CD4-positive, alpha-beta memory T cell (primary cell): ENCODE results near the gene RADIL. TPM values are rescaled to one million over a fixed set of nuclear protein-coding genes. Genes with fewer than 3 reads are reported as not detected.

ENCODE experiments used
- CTCF ChIA-PET: fragments of 350-600 bp; sonication (Branson Sonifier 250); formaldehyde crosslinking; loops from one replicate; lab custom pipeline; 2021; ENCODE audit warnings: inconsistent platforms; ENCODE audit not compliant: partially characterized antibody; lab: Charles Lee
- POLR2A ChIA-PET: fragments of 350-600 bp; sonication (Branson Sonifier 250); formaldehyde crosslinking; loops from one replicate; lab custom pipeline; 2021; ENCODE audit not compliant: partially characterized antibody; lab: Charles Lee
- DNase-seq, 5 donors: peaks; one replicate each; pipeline versions ENCODE4 v3.0.0 to v3.0.0-alpha.2; 2020 to 2022; ENCODE audit warnings: mixed read lengths in 1 of 5
- H3K27ac ChIP-seq: one replicate; pipeline ENCODE4 v1.7.0; 2013; ENCODE audit warnings: low read depth, low read length
- H3K27me3 ChIP-seq: 2 replicates; pipeline ENCODE4 v1.7.0; 2013; ENCODE audit warnings: mild to moderate bottlenecking, low read length, moderate library complexity; ENCODE audit not compliant: insufficient read depth
- H3K36me3 ChIP-seq: 2 replicates; pipeline ENCODE4 v1.7.0; 2013; ENCODE audit warnings: mild to moderate bottlenecking, low read length, moderate library complexity; ENCODE audit not compliant: insufficient read depth
- H3K4me1 ChIP-seq: 2 replicates; pipeline ENCODE4 v1.7.0; 2013; ENCODE audit warnings: mild to moderate bottlenecking, low read length, moderate library complexity; ENCODE audit not compliant: insufficient read depth
- H3K4me3 ChIP-seq, 2 donors: one replicate each; pipeline ENCODE4 v1.7.0; 2013; ENCODE audit warnings: low read length in 2 of 2, mild to moderate bottlenecking in 1 of 2
- H3K9me3 ChIP-seq, 2 donors: one replicate each; pipeline ENCODE4 v1.7.0; 2013; ENCODE audit warnings: low read length in 2 of 2, control low read depth in 1 of 2; ENCODE audit not compliant: control insufficient read depth in 1 of 2
- H3K27ac Mint-ChIP-seq, 7 donors: one replicate each; pipeline ENCODE4 v1.8.0; 2020 to 2021; ENCODE audit warnings: mixed read lengths in 7 of 7, mild to moderate bottlenecking in 6 of 7, inconsistent platforms in 3 of 7, moderate library complexity in 3 of 7
- H3K27me3 Mint-ChIP-seq, 2 donors: one replicate each; pipeline ENCODE4 v1.8.0; 2020 to 2021; ENCODE audit warnings: mixed read lengths in 2 of 2
- H3K36me3 Mint-ChIP-seq, 2 donors: one replicate each; pipeline ENCODE4 v1.8.0; 2020 to 2021; ENCODE audit warnings: mixed read lengths in 2 of 2, inconsistent platforms in 1 of 2, mild to moderate bottlenecking in 1 of 2
- H3K4me1 Mint-ChIP-seq, 4 donors: one replicate each; pipeline ENCODE4 v1.8.0; 2020 to 2021; ENCODE audit warnings: mixed read lengths in 4 of 4, mild to moderate bottlenecking in 1 of 4
- H3K4me3 Mint-ChIP-seq, 8 donors: one replicate each; pipeline ENCODE4 v1.8.0; 2020 to 2021; ENCODE audit warnings: mixed read lengths in 8 of 8, mild to moderate bottlenecking in 7 of 8, moderate library complexity in 6 of 8, inconsistent platforms in 3 of 8
- H3K9me3 Mint-ChIP-seq, 8 donors: one replicate each; pipeline ENCODE4 v1.8.0; 2020 to 2021; ENCODE audit warnings: mixed read lengths in 8 of 8, mild to moderate bottlenecking in 5 of 8, inconsistent platforms in 3 of 8, moderate library complexity in 1 of 8
- intact Hi-C: fragments of 100-400 bp; cut with micrococcal nuclease; formaldehyde crosslinking; loops from one replicate; pipeline ENCODE4 v1.15.1; 2023
- polyA plus RNA-seq, 2 donors: library from polyadenylated mRNA; unstranded; fragments of 300-500 nt; fragmentation: Illumina TruSeq; gene quantifications; one replicate each; pipeline ENCODE4 v1.2.3, GENCODE V29; 2021
- total RNA-seq, 2 experiments: library from RNA; stranded (reverse); gene quantifications; one replicate each; pipeline ENCODE4 v1.2.3, GENCODE V29; 2021

The RADIL gene
- total and polyA plus RNA-seq, 4 experiments from 2014 or later, result not detected

DNA sequence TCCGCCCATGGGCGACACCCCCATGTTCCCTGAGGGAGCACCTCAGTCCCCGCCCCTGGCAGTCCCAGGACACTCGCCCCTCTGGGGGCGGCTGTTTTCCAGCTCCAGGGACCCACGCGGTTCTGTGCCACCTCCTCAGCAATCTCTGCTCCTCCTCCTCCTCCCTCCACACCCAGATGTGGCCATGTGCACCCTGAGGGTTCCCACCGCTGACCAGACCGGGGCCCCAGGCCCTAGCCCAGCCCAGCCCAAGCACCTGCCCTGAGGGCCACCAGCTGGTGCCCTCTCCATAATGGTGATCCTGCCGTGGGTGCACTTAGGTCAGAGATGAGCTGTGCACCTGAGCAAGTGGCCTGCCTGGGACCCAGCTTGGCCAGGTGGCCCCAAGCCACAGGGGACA lies 83.0 kb downstream of the RADIL start:
- POLR2A ChIA-PET, result no interaction called here
- CTCF ChIA-PET, result interaction anchor here (7.0 kb wide), 1 partner anchor 285 kb away, joined by 62 read pairs; no protein-coding TSS in a partner anchor
- H3K36me3 ChIP-seq, result no peaks in the 10 kb centered on the region
- Mint-ChIP-seq H3K27ac (no peak overlapping the region), H3K4me1 (peaks cover 0 to 1% (median 0%) of the 10 kb centered on the region in 4 donors), H3K27me3 (no peaks in the 10 kb centered on the region), H3K36me3 (no peaks in the 10 kb centered on the region), H3K9me3 (no peaks in the 10 kb centered on the region), H3K4me3 (no peak overlapping the region)
- DNase-seq, result no peak
- no peaks in the 10 kb centered on the region for H3K27me3 ChIP-seq
- H3K27ac ChIP-seq, result no peak overlapping the region
- intact Hi-C loops, result no loop called here
- no peak overlapping the region for H3K4me3 ChIP-seq
- H3K9me3 ChIP-seq, result no peaks in the 10 kb centered on the region
- no peaks in the 10 kb centered on the region for H3K4me1 ChIP-seq

DNA sequence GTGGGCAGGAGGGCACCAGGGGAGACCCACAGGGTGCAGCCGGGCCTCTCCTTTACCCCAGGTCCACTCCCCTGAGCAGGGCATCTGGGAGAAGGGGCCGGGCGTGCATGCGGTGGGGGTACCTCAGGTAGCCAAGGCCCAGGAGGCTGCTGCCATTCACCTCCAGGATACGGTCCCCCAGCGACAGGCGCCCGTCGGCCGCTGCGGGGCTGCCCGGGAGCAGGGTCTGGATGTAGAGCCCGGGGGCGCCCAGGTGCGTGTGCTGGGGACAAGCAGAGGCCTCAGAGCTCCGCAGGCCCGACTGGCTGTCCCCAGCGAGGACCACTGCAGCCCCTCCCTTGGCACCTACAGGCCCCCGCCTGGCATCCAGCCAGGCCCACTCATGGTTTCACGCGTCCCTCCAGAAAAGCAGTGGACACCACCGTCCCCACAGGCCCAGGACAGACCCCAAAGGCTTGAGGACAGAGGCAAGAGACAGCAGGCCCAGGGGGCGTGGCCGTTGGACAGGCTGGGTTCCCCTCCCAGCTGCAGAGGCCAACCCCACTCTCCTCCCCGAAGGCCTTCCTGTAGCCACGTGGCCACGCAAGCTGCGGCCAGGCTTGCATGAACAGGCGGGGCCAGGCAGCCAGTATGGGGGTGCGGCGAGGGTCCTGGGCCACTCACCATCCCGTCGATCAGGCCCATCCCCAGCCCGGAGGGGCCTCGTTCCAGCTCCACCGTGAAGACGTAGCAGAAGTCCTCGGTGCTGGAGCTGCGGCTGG lies 83.8 kb downstream of the RADIL start:
- no peaks in the 10 kb centered on the region for H3K36me3 ChIP-seq
- DNase-seq, result no peak
- intact Hi-C loops, result loop anchor here (5.0 kb wide), 1 partner anchor 173 kb away; no protein-coding TSS in a partner anchor

DNA sequence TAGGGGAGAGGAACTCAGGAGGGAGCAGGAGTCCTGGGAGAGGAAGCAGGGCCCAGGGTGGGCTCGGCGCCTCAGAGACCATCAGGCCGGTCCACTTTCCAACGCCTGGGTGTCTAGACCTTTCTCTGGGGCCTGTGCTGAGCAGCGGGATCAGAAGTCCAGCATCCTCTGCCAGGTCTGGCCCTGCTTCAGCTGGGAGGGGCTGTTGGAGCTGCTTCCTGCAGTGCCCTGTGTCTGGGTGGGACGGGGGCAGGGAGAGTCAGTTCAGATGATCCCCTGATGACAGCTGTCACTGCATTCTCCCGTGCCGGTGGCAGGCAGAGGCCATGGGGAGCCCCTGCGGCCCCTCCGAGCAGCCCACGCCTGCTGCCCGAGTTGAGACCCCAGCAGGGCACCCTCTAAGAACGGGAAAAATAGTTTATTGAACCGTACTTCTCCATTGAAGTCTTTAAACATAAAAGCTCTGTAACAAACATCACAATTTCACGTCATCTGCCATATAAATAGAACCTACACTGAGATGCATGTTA lies 84.7 kb downstream of the RADIL start:
- CTCF ChIA-PET, result interaction anchor here (0.6 to 7.0 kb wide), 8 partner anchors 9 to 291 kb away, joined by 3 to 62 read pairs (median 4); partner anchors contain the start of gene AP5Z1
- no peaks in the 10 kb centered on the region for H3K36me3 ChIP-seq
- DNase-seq, result no peak
- Mint-ChIP-seq H3K27ac (no peak overlapping the region), H3K4me1 (peaks cover 1 to 10% (median 6%) of the 10 kb centered on the region in 4 donors), H3K36me3 (no peaks in the 10 kb centered on the region), H3K9me3 (no peaks in the 10 kb centered on the region), H3K4me3 (peak overlapping the region in 1 of 8 donors; percentile 13), H3K27me3 (no peaks in the 10 kb centered on the region)
- no peak overlapping the region for H3K4me3 ChIP-seq
- no peaks in the 10 kb centered on the region for H3K9me3 ChIP-seq
- H3K4me1 ChIP-seq, result no peaks in the 10 kb centered on the region
- no peak overlapping the region for H3K27ac ChIP-seq
- no peaks in the 10 kb centered on the region for H3K27me3 ChIP-seq
- POLR2A ChIA-PET, result interaction anchor here (0.7 to 1.6 kb wide), 2 partner anchors 23 to 392 kb away, joined by 3 to 11 read pairs; partner anchors contain the start of gene AP5Z1
- intact Hi-C loops, result loop anchor here (1.0 to 5.0 kb wide), 2 partner anchors 174 to 287 kb away; no protein-coding TSS in a partner anchor

More for the DNA sequence above, 83.8 kb downstream of the RADIL start:
- Mint-ChIP-seq H3K4me3 (no peak overlapping the region), H3K4me1 (peaks cover 0 to 2% (median 1%) of the 10 kb centered on the region in 4 donors), H3K9me3 (no peaks in the 10 kb centered on the region), H3K27ac (no peak overlapping the region), H3K27me3 (no peaks in the 10 kb centered on the region), H3K36me3 (no peaks in the 10 kb centered on the region)
- Histone ChIP-seq H3K4me3 (no peak overlapping the region), H3K27ac (no peak overlapping the region), H3K4me1 (no peaks in the 10 kb centered on the region), H3K27me3 (no peaks in the 10 kb centered on the region), H3K9me3 (no peaks in the 10 kb centered on the region)
- POLR2A ChIA-PET, result no interaction called here
- CTCF ChIA-PET, result interaction anchor here (0.6 to 7.0 kb wide), 4 partner anchors 24 to 290 kb away, joined by 4 to 62 read pairs (median 8); partner anchors contain the start of gene AP5Z1

DNA sequence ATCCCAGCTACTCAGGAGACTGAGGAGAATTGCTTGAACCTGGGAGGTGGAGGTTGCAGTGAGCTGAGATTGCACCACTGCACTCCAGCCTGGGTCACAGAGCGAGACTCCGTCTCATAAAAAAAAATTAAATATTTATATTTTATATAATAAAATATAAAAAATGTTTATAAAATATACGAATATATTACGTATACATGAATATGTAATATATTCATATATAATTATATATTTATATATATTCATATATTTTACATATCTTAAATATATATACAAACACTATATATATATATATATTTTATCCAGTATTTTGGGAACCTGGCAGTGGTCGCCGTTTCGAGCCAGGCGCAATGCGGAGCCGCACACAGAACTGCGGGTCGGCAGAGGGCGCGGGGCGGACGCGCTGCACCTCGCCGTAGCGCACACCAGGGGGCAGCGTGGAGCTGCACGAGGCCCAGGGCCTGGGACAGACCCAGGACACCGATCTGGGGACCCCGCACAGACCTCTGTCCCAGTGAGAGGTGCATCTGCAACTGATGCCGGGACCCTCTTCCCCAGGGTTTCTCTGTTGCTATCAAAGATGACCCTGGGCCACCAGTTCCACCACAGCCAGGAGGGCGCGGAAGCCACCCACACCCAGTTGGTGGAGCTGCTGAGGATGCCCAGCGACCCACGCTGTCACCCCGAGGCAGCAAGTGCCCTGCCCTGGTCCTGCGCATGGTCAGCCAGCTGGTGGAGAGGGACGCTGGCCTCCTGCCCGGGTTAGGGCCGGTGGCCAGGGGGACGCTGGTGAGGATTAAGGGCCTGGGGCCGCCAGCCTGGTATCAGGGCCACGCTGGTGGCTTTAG lies 85.4 kb downstream of the RADIL start:
- H3K4me3 Mint-ChIP-seq, result no peak overlapping the region
- Histone ChIP-seq H3K36me3 (no peaks in the 10 kb centered on the region), H3K27ac (no peak overlapping the region), H3K9me3 (no peaks in the 10 kb centered on the region), H3K4me3 (no peak overlapping the region), H3K4me1 (no peaks in the 10 kb centered on the region), H3K27me3 (no peaks in the 10 kb centered on the region)
- intact Hi-C loops, result loop anchor here (1.0 to 5.0 kb wide), 2 partner anchors 174 to 287 kb away; no protein-coding TSS in a partner anchor
- POLR2A ChIA-PET, result interaction anchor here (0.7 to 1.6 kb wide), 2 partner anchors 22 to 393 kb away, joined by 3 to 11 read pairs; partner anchors contain the start of gene AP5Z1
- no peaks in the 10 kb centered on the region for H3K9me3 Mint-ChIP-seq
- no peaks in the 10 kb centered on the region for H3K27me3 Mint-ChIP-seq
- CTCF ChIA-PET, result interaction anchor here (1.1 to 7.0 kb wide), 7 partner anchors 10 to 288 kb away, joined by 3 to 62 read pairs (median 5); partner anchors contain the start of gene AP5Z1
- peaks cover 1 to 12% (median 6%) of the 10 kb centered on the region in 4 donors for H3K4me1 Mint-ChIP-seq
- no peak overlapping the region for H3K27ac Mint-ChIP-seq
- H3K36me3 Mint-ChIP-seq, result no peaks in the 10 kb centered on the region
- peak in 4 of 5 donors; percentile 45 to 59 (median 53) for DNase-seq

DNA sequence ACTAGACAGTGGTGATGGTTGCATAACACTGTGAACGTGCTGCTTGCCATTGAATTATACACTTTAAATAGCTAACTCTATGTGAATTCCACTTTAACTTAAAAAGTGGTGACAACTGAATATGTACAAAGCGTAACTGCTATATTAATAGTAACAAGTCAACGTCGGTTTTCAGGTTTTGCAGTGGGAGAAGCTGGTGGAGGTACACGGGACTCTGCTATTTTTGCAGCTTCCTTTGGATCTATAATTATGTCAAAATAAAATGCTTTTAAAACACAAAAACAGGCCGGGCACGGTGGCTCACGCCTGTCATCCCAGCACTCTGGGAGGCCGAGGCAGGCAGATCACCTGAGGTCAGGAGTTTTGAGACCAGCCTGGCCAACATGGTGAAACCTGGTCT lies 87.1 kb downstream of the RADIL start:
- Histone ChIP-seq H3K27ac (no peak overlapping the region), H3K4me3 (no peak overlapping the region), H3K9me3 (no peaks in the 10 kb centered on the region), H3K27me3 (no peaks in the 10 kb centered on the region), H3K4me1 (peaks cover 5% of the 10 kb centered on the region), H3K36me3 (peaks cover 1% of the 10 kb centered on the region)
- Mint-ChIP-seq H3K27me3 (no peaks in the 10 kb centered on the region), H3K9me3 (no peaks in the 10 kb centered on the region), H3K27ac (peak overlapping the region in 1 of 7 donors; percentile 74), H3K4me3 (no peak overlapping the region), H3K36me3 (peaks cover 0 to 3% of the 10 kb centered on the region in 2 donors), H3K4me1 (peaks cover 3 to 12% (median 8%) of the 10 kb centered on the region in 4 donors)
- ChIA-PET CTCF (interaction anchor here (0.8 to 7.0 kb wide), 5 partner anchors 10 to 289 kb away, joined by 3 to 62 read pairs (median 4); partner anchors contain the start of genes AP5Z1 and RBAK), POLR2A (no interaction called here)
- DNase-seq, result no peak
- intact Hi-C loops, result loop anchor here (5.0 kb wide), 1 partner anchor 176 kb away; no protein-coding TSS in a partner anchor

DNA sequence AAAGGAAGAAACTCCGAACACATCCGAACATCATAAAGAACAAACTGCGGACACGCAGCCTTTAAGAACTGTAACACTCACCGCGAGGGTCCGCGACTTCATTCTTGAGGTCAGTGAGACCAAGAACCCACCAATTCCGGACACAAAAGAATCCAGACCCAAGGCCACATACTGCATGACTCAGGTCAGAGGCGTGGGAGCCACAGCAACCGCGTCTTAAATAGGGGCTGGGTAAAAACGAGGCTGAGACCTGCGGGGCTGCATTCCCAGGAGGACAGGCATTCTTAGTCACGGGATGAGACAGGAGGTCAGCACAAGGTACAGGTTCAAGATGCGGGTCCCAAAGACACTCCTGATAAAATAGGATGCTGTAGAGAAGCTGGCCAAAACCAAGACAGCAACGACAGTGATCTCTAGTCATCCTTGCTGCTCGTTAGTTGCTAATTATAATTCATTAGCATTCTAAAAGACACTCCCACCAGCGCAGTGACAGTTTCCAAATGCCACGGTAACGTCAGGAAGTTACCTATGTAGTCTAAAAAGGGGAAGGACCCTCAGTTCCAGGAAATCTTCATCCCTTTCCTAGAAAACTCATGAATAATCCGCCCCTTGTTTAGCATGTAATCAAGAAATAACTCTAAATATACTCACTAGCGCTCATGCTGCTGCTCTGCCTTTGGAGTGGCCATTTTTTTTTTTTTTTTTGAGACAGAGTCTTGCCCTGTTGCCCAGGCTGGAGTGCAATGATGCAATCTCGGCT lies 88.7 kb downstream of the RADIL start:
- H3K9me3 ChIP-seq, result no peaks in the 10 kb centered on the region
- DNase-seq, result no peak
- H3K27ac Mint-ChIP-seq, result peak overlapping the region in 2 of 7 donors; percentile 18 to 74
- intact Hi-C loops, result loop anchor here (5.0 kb wide), 1 partner anchor 178 kb away; no protein-coding TSS in a partner anchor
- peaks cover 5% of the 10 kb centered on the region for H3K4me1 ChIP-seq
- no peaks in the 10 kb centered on the region for H3K27me3 ChIP-seq
- CTCF ChIA-PET, result interaction anchor here (2.2 to 7.0 kb wide), 3 partner anchors 179 to 292 kb away, joined by 7 to 62 read pairs (median 25); no protein-coding TSS in a partner anchor
- peak overlapping the region in 2 of 8 donors; percentile 6 to 61 for H3K4me3 Mint-ChIP-seq
- H3K27ac ChIP-seq, result no peak overlapping the region
- POLR2A ChIA-PET, result interaction anchor here (1.0 to 4.4 kb wide), 2 partner anchors 18 to 20 kb away, joined by 3 to 56 read pairs; partner anchors contain the start of gene AP5Z1
- H3K4me3 ChIP-seq, result no peak overlapping the region
- no peaks in the 10 kb centered on the region for H3K9me3 Mint-ChIP-seq
- peaks cover 1 to 12% (median 9%) of the 10 kb centered on the region in 4 donors for H3K4me1 Mint-ChIP-seq
- H3K36me3 ChIP-seq, result peaks cover 13% of the 10 kb centered on the region
- peaks cover 0 to 11% of the 10 kb centered on the region in 2 donors for H3K36me3 Mint-ChIP-seq
- no peaks in the 10 kb centered on the region for H3K27me3 Mint-ChIP-seq
